ENCODE measurements around the gene SHISA5. TPM values are rescaled to one million over a fixed set of nuclear protein-coding genes. Genes with fewer than 3 reads are reported as not detected.
"Not testable (repeated sequence)": the region's sequence is repeated elsewhere in the genome, so short reads cannot be mapped to it uniquely, and the experiment has no call there.

SHISA5 gene
- total RNA-seq, 4 donors from 2014 or later = 78.4 to 145 (median 93.9) TPM

DNA sequence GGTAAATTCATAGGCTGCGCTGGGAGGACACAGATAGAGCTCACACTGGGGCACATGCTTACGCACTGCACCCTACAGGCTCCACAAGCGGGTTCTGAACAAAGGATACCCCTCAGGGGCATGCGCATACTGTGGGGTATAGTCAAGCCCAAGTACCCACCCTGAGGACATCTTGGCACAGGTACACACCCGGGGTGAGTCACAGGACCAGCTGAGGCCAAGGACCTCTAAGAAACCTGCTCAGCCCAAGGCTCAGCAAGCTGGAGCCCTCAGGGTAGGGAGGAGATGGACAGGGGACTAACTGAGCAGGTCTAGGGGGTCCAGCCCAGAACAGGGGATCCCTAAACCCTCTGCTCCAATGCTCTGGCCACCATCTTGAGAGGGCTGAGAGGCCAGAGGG lies 3.3 kb downstream of the SHISA5 start:
- peaks cover 0 to 37% (median 20%) of the 10 kb centered on the region in 4 donors for H3K4me1 ChIP-seq
- peaks cover 0 to 6% (median 0%) of the 10 kb centered on the region in 4 donors for H3K9me3 ChIP-seq
- TF ChIP-seq EP300 (IDR thresholded peaks at IDR 0.05) (no peak), POLR2A (IDR thresholded peaks at IDR 0.05) (no peak)
- TF ChIP-seq, protein P1, sequence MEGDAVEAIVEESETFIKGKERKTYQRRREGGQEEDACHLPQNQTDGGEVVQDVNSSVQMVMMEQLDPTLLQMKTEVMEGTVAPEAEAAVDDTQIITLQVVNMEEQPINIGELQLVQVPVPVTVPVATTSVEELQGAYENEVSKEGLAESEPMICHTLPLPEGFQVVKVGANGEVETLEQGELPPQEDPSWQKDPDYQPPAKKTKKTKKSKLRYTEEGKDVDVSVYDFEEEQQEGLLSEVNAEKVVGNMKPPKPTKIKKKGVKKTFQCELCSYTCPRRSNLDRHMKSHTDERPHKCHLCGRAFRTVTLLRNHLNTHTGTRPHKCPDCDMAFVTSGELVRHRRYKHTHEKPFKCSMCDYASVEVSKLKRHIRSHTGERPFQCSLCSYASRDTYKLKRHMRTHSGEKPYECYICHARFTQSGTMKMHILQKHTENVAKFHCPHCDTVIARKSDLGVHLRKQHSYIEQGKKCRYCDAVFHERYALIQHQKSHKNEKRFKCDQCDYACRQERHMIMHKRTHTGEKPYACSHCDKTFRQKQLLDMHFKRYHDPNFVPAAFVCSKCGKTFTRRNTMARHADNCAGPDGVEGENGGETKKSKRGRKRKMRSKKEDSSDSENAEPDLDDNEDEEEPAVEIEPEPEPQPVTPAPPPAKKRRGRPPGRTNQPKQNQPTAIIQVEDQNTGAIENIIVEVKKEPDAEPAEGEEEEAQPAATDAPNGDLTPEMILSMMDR (IDR thresholded peaks at IDR 0.05) = no peak
- no peak overlapping the region for H3K27ac ChIP-seq
- H3K4me3 ChIP-seq = no peak overlapping the region
- DNase-seq (ENCODE audit: low spot score in 2 of 2) = no peak
- H3K27me3 ChIP-seq = no peaks in the 10 kb centered on the region
- WGBS, 2 donors = 98% methylated on average over 5 of the region's 5 CpGs; no CpG with 5 or more reads in 1 of the 2 donors
- peaks cover 0 to 55% (median 0%) of the 10 kb centered on the region in 3 donors for H3K36me3 ChIP-seq

DNA sequence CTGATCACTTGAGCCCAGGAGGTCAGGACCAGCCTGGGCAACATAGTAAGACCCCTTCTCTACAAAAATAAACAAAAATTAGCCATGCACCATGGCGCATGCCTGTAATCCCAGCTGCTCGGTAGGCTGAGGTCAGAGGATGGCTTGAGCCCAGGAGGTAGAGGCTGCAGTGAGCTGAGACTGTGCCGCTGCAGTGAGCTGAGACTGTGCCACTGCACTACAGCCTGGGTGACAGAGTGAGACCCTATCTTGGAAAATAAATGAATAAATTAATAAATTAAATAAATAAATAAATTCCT lies 10.8 kb downstream of the SHISA5 start:
- peaks cover 0 to 66% (median 0%) of the 10 kb centered on the region in 3 donors for H3K36me3 ChIP-seq
- no peak for DNase-seq (ENCODE audit: low spot score in 2 of 2)
- H3K9me3 ChIP-seq = peaks cover 0 to under 1% (median 0%) of the 10 kb centered on the region in 4 donors
- no peaks in the 10 kb centered on the region for H3K4me1 ChIP-seq
- H3K27ac ChIP-seq = no peak overlapping the region
- no peak overlapping the region for H3K4me3 ChIP-seq
- TF ChIP-seq EP300 (IDR thresholded peaks at IDR 0.05) = no peak
- no peaks in the 10 kb centered on the region for H3K27me3 ChIP-seq
- 83 to 89% methylated on average over 3 of the region's 3 CpGs for WGBS, 2 donors

DNA sequence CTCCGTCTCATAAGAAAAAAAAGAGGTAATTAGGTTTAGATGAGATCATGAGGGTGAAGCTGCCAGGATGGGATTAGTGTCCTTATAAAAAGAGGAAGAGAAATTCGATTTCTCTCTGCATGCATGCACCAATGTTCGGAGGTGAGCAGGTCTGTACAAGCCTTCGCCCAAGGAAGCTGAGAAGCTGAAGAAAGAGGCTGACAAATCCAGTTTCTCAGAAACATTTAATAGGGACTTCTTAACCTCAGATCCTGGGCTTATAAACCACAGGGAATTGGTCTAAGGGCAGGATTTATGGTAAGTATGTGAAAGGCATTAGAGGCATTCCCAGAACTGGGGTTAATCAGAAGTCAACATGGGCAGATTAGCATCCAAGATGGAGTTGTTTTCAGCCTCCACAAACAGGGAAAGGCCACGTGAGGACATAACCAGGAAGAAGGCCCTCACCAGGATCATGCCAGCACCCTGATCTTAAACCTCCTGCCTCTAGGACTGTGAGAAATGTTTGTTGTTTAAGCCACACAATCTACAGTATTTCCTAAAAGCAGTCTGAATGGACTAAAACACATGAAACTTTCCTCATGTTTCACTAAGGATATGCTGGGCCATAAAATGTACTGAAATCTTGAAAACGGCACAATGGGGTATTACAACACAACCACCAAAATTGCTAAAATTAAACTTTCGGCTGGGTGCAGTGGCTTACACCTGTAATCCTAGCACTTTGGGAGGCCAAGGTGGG lies 11.3 kb downstream of the SHISA5 start:
- H3K9me3 ChIP-seq = no peaks in the 10 kb centered on the region

DNA sequence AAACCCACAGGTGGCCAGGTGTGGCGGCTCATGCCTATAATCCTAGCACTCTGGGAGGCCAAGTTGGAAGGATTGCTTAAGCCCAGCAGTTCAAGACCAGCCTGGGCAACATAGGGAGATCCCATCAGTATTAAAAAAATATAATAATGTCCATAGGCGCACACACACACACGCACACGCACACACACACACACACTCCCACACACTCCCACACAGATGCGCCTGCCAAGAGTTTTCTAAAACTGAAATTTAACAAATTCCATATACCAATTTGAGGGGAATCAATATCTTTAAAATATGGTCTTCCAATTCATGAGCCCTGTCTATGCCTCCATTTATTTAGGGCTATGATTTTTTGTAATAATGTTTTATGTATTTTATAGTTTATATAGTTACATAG lies 17.0 kb downstream of the SHISA5 start:
- 93 to 94% methylated on average over 5 of the region's 5 CpGs for WGBS, 2 donors
- H3K36me3 ChIP-seq = peaks cover 0 to 9% (median 0%) of the 10 kb centered on the region in 3 donors
- H3K27ac ChIP-seq = no peak overlapping the region
- H3K9me3 ChIP-seq = no peaks in the 10 kb centered on the region
- no peaks in the 10 kb centered on the region for H3K27me3 ChIP-seq
- H3K4me1 ChIP-seq = no peaks in the 10 kb centered on the region
- DNase-seq (ENCODE audit: low spot score in 2 of 2) = no peak
- H3K4me3 ChIP-seq = no peak overlapping the region
- TF ChIP-seq POLR2A (IDR thresholded peaks at IDR 0.05) (no peak), EP300 (IDR thresholded peaks at IDR 0.05) (no peak)
- TF ChIP-seq, protein P1 (IDR thresholded peaks at IDR 0.05) = no peak

More for the DNA sequence above, 11.3 kb downstream of the SHISA5 start:
- Histone ChIP-seq H3K4me3 (no peak overlapping the region), H3K27me3 (no peaks in the 10 kb centered on the region), H3K36me3 (peaks cover 0 to 61% (median 0%) of the 10 kb centered on the region in 3 donors), H3K27ac (no peak overlapping the region), H3K4me1 (no peaks in the 10 kb centered on the region)
- no peak for DNase-seq (ENCODE audit: low spot score in 2 of 2)
- TF ChIP-seq POLR2A (IDR thresholded peaks at IDR 0.05) (no peak), EP300 (IDR thresholded peaks at IDR 0.05) (no peak)
- TF ChIP-seq, protein P1 (IDR thresholded peaks at IDR 0.05) = no peak
- 77 to 82% methylated on average over 7 of the region's 7 CpGs for WGBS, 2 donors

DNA sequence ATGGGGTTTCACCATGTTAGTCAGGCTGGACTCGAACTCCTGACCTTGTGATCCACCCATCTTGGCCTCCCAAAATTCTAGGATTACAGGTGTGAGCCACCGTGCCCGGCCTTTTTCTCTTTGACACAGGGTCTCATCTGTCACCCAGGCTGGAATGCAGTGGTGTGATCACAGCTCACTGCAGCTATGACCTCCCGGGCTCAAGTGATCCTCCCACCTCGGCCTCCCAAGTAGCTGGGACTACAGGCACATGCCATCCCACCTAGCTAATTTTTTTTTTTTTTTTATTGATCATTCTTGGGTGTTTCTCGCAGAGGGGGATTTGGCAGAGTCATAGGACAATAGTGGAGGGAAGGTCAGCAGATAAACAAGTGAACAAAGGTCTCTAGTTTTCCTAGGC lies 21.2 kb downstream of the SHISA5 start:
- 79 to 87% methylated on average over 6 of the region's 6 CpGs for WGBS, 2 donors
- H3K27me3 ChIP-seq; H3K27ac ChIP-seq; H3K9me3 ChIP-seq; DNase-seq (ENCODE audit: low spot score in 2 of 2); H3K4me3 ChIP-seq; H3K4me1 ChIP-seq: not testable (repeated sequence)
- peaks cover 0 to 18% (median 0%) of the 10 kb centered on the region in 3 donors for H3K36me3 ChIP-seq

DNA sequence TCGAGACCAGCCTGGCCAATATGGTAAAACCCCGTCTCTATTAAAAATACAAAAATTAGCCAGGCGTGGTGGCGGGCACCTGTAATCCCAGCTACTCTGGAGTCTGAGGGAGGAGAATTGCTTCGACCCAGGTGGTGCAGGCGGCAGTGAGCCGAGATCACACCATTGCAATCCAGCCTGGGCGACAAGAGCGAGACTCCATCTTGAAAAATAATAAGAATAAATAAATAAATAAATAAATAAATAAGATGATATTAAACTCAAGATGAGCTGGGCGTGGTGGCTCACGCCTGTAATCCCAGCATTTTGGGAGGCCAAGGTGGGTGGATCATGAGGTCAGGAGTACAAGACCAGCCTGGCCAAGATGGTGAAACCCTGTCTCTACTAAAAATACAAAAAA lies 23.1 kb downstream of the SHISA5 start:
- H3K27me3 ChIP-seq; H3K9me3 ChIP-seq; H3K4me1 ChIP-seq; DNase-seq (ENCODE audit: low spot score in 2 of 2); H3K27ac ChIP-seq; H3K4me3 ChIP-seq: not testable (repeated sequence)
- H3K36me3 ChIP-seq = peaks cover 0 to 32% (median 0%) of the 10 kb centered on the region in 3 donors
- 96% methylated on average over 11 of the region's 11 CpGs for WGBS, 2 donors

Measured in tibial nerve (tissue), 4 donors.